ENCODE data around the gene ZNF664.

The ZNF664 gene

GRCh38 chr12:124036657-124037109, 63.7 kb downstream of the ZNF664 start:
- peak; percentile 49 for DNase-seq

- no peak for DNase-seq
Observed at GRCh38 chr12:124037331-124037730, 64.3 kb downstream of the ZNF664 start.

- no peak for DNase-seq
Observed at GRCh38 chr12:124039276-124039675, 66.3 kb downstream of the ZNF664 start.

GRCh38 chr12:124040291-124040690, 67.3 kb downstream of the ZNF664 start:
- no peak for DNase-seq

GRCh38 chr12:124040737-124041136, 67.7 kb downstream of the ZNF664 start:
- no peak for DNase-seq

- DNase-seq: no peak
Observed at GRCh38 chr12:124041907-124042306, 68.9 kb downstream of the ZNF664 start.

- no peak for DNase-seq
Observed at GRCh38 chr12:124044021-124044420, 71.0 kb downstream of the ZNF664 start.

- no peak for DNase-seq
Observed at GRCh38 chr12:124044809-124045321, 71.8 kb downstream of the ZNF664 start.

GRCh38 chr12:124045671-124046455, 72.8 kb downstream of the ZNF664 start:
- no peak for DNase-seq

- DNase-seq: no peak
Observed at GRCh38 chr12:124046456-124046740, 73.4 kb downstream of the ZNF664 start.

- no peak for DNase-seq
Observed at GRCh38 chr12:124047045-124047566, 74.1 kb downstream of the ZNF664 start.

GRCh38 chr12:124049451-124050094, 76.6 kb downstream of the ZNF664 start:
- DNase-seq: no peak

GRCh38 chr12:124053851-124054250, 80.8 kb downstream of the ZNF664 start:
- DNase-seq: no peak

- DNase-seq: no peak
Observed at GRCh38 chr12:124055066-124055465, 82.1 kb downstream of the ZNF664 start.

GRCh38 chr12:124057691-124058090, 84.7 kb downstream of the ZNF664 start:
- DNase-seq: no peak

- no peak for DNase-seq
Observed at GRCh38 chr12:124059752-124060151, 86.7 kb downstream of the ZNF664 start.

Measured in activated CD4-positive, alpha-beta T cell treated with anti-CD3 and anti-CD28 coated beads, Interleukin-2, amount 50 U/mL, for 1 hour (primary cell).